GM23338 (cell line): Measurements from ENCODE around the gene PGC. TPM values are rescaled to one million over a fixed set of nuclear protein-coding genes. Genes with fewer than 3 reads are reported as not detected.

Experiments used
- ATAC-seq: fragments of 200-7000 bp; cut with Tn5 transposase; 3 replicates; pipeline ENCODE4 v1.9.1; 2020
- DNase-seq: peaks from one replicate; pipeline ENCODE4 v3.0.0-alpha.2; 2015; ENCODE audit warnings: low spot score
- H2AFZ ChIP-seq: fragments of 200-600 bp; sonication (generic); 2 replicates; pipeline ENCODE4 v1.8.0; 2016; ENCODE audit warnings: antibody characterized with exemption, mild to moderate bottlenecking, moderate library complexity
- H3F3A ChIP-seq: fragments of 200-600 bp; sonication (generic); replicated peaks from 2 replicates; pipeline ENCODE4 v1.8.0; 2017; ENCODE audit warnings: antibody characterized with exemption, mixed run types, low read depth
- H3K27ac ChIP-seq: fragments of 200-600 bp; sonication (generic); 2 replicates; pipeline ENCODE4 v1.6.1; 2016; ENCODE audit warnings: low read depth
- H3K27me3 ChIP-seq: fragments of 200-600 bp; sonication (generic); 2 replicates; pipeline ENCODE4 v1.8.0; 2016; ENCODE audit warnings: mild to moderate bottlenecking, mixed run types, moderate library complexity; ENCODE audit not compliant: insufficient read depth
- H3K36me3 ChIP-seq: fragments of 200-600 bp; sonication (generic); 2 replicates; pipeline ENCODE4 v1.8.0; 2016; ENCODE audit warnings: mild to moderate bottlenecking; ENCODE audit not compliant: insufficient read depth
- H3K4me1 ChIP-seq: fragments of 200-600 bp; sonication (generic); 2 replicates; pipeline ENCODE4 v1.8.0; 2016; ENCODE audit warnings: mild to moderate bottlenecking, moderate library complexity; ENCODE audit not compliant: insufficient read depth
- H3K4me2 ChIP-seq: fragments of 200-600 bp; sonication (generic); 2 replicates; pipeline ENCODE4 v1.7.1; 2017; ENCODE audit warnings: mixed run types
- H3K4me3 ChIP-seq: fragments of 200-600 bp; sonication (generic); 2 replicates; pipeline ENCODE4 v1.6.1; 2016; ENCODE audit warnings: mixed run types
- H3K79me2 ChIP-seq: fragments of 200-600 bp; sonication (generic); replicated peaks from 2 replicates; pipeline ENCODE4 v1.8.0; 2017; ENCODE audit warnings: mild to moderate bottlenecking; ENCODE audit not compliant: insufficient read depth
- H3K9me2 ChIP-seq: fragments of 200-600 bp; sonication (generic); 2 replicates; pipeline ENCODE4 v1.8.0; 2017; ENCODE audit not compliant: insufficient read depth
- H4K20me1 ChIP-seq: fragments of 200-600 bp; sonication (generic); replicated peaks from 2 replicates; pipeline ENCODE4 v1.8.0; 2017; ENCODE audit warnings: mild to moderate bottlenecking; ENCODE audit not compliant: insufficient read depth
- H3K27ac Mint-ChIP-seq: 2 replicates; pipeline ENCODE4 v1.8.0; 2020; ENCODE audit warnings: inconsistent platforms, mild to moderate bottlenecking, moderate library complexity, mixed read lengths
- H3K27me3 Mint-ChIP-seq: 3 replicates; pipeline ENCODE4 v1.8.0; 2022; ENCODE audit warnings: low read depth, mild to moderate bottlenecking, moderate library complexity, mixed read lengths, inconsistent platforms; ENCODE audit not compliant: insufficient read depth, poor library complexity
- H3K36me3 Mint-ChIP-seq: 3 replicates; pipeline ENCODE4 v1.8.0; 2021; ENCODE audit warnings: low read depth, mild to moderate bottlenecking, inconsistent platforms, moderate library complexity, mixed read lengths
- H3K4me1 Mint-ChIP-seq: 3 replicates; pipeline ENCODE4 v1.8.0; 2020; ENCODE audit warnings: mild to moderate bottlenecking, inconsistent platforms, mixed read lengths
- H3K4me3 Mint-ChIP-seq: 3 replicates; pipeline ENCODE4 v1.8.0; 2021; ENCODE audit warnings: moderate library complexity, mild to moderate bottlenecking, inconsistent platforms, mixed read lengths
- H3K9me3 Mint-ChIP-seq: 3 replicates; pipeline ENCODE4 v1.8.0; 2020; ENCODE audit warnings: moderate library complexity, mild to moderate bottlenecking, inconsistent platforms, mixed read lengths
- EZH2 ChIP-seq: fragments of 200-600 bp; sonication (generic); IDR thresholded peaks from one replicate; pipeline ENCODE4 v1.8.0; 2017; ENCODE audit warnings: antibody characterized with exemption, mild to moderate bottlenecking, low read depth; ENCODE audit not compliant: unreplicated experiment
- EZH2phosphoT487 ChIP-seq: fragments of 200-600 bp; sonication (generic); IDR thresholded peaks from one replicate; pipeline ENCODE4 v1.8.1; 2018; ENCODE audit warnings: antibody characterized with exemption; ENCODE audit not compliant: unreplicated experiment
- POLR2AphosphoS5 ChIP-seq: IDR thresholded peaks from 2 replicates; pipeline ENCODE4 v1.6.1; 2016; ENCODE audit warnings: antibody characterized with exemption, low read depth
- ZNF331 ChIP-seq: fragments of 250-450 bp; sonication (Bioruptor Pico); IDR thresholded peaks from 2 replicates; pipeline ENCODE4 v1.5.0; 2020; ENCODE audit warnings: low read depth, mild to moderate bottlenecking, moderate library complexity
- polyA plus RNA-seq: library from polyadenylated mRNA; unstranded; fragments of >200 nt; fragmentation: Nextera tagmentation; extraction: Ambion mirVana; gene quantifications from 2 replicates; pipeline ENCODE4 v1.2.1, GENCODE V29; 2016
- total RNA-seq: library from RNA; depleted of rRNA; stranded (reverse); fragments of >200 nt; shearing (Covaris generic); gene quantifications from 2 replicates; pipeline ENCODE4 v1.2.3, GENCODE V29; 2014
- TF ChIP-seq, protein P1 (sequence below): fragments of 250-450 bp; sonication (Bioruptor Pico); IDR thresholded peaks from 2 replicates; pipeline ENCODE4 v1.5.0; 2020; ENCODE audit warnings: mild to moderate bottlenecking, moderate library complexity
- TF ChIP-seq, protein P2 (sequence below): IDR thresholded peaks from 2 replicates; pipeline ENCODE4 v1.6.1; 2016; ENCODE audit warnings: antibody characterized with exemption

Gene PGC
- total and polyA plus RNA-seq, 2 experiments from 2014 or later: not detected

DNA sequence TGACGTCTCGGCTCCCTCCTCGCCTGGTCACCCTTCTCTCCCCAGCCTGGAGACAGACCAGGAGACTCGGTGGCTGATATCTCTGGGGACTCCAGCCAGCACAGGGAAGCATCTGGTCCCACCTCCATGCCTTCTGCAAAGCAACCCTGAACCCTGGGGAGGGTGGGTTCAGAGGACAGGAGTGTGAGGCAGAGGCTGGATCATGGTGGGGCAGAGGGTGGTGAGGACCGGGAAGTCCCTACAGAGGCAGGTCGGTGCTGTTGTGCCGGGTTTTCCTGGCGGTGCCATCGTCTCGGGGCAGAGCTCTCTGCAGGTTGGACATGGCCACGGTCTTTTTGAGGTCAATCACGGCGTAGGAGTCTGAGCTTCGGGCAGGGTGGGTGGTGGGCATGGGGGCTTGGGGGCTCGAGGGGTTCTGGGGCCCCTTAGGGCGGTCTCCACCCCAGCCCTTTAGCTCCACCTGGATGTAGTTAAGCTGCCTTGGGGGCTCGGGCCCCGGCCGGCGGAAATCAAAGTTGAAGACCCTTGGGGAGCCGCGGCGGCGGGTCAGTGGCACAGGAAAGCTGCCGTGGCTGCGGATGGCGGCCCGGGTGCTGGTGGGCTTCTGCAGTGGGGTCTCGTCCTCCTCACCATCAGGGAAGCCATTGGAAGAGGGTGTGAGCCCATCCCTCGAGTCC, 23.3 kb upstream of the PGC start (continued):
- TF ChIP-seq ZNF331 (CRISPR knock-in tag) (no peak), EZH2 (no peak)
- TF ChIP-seq, protein P1, sequence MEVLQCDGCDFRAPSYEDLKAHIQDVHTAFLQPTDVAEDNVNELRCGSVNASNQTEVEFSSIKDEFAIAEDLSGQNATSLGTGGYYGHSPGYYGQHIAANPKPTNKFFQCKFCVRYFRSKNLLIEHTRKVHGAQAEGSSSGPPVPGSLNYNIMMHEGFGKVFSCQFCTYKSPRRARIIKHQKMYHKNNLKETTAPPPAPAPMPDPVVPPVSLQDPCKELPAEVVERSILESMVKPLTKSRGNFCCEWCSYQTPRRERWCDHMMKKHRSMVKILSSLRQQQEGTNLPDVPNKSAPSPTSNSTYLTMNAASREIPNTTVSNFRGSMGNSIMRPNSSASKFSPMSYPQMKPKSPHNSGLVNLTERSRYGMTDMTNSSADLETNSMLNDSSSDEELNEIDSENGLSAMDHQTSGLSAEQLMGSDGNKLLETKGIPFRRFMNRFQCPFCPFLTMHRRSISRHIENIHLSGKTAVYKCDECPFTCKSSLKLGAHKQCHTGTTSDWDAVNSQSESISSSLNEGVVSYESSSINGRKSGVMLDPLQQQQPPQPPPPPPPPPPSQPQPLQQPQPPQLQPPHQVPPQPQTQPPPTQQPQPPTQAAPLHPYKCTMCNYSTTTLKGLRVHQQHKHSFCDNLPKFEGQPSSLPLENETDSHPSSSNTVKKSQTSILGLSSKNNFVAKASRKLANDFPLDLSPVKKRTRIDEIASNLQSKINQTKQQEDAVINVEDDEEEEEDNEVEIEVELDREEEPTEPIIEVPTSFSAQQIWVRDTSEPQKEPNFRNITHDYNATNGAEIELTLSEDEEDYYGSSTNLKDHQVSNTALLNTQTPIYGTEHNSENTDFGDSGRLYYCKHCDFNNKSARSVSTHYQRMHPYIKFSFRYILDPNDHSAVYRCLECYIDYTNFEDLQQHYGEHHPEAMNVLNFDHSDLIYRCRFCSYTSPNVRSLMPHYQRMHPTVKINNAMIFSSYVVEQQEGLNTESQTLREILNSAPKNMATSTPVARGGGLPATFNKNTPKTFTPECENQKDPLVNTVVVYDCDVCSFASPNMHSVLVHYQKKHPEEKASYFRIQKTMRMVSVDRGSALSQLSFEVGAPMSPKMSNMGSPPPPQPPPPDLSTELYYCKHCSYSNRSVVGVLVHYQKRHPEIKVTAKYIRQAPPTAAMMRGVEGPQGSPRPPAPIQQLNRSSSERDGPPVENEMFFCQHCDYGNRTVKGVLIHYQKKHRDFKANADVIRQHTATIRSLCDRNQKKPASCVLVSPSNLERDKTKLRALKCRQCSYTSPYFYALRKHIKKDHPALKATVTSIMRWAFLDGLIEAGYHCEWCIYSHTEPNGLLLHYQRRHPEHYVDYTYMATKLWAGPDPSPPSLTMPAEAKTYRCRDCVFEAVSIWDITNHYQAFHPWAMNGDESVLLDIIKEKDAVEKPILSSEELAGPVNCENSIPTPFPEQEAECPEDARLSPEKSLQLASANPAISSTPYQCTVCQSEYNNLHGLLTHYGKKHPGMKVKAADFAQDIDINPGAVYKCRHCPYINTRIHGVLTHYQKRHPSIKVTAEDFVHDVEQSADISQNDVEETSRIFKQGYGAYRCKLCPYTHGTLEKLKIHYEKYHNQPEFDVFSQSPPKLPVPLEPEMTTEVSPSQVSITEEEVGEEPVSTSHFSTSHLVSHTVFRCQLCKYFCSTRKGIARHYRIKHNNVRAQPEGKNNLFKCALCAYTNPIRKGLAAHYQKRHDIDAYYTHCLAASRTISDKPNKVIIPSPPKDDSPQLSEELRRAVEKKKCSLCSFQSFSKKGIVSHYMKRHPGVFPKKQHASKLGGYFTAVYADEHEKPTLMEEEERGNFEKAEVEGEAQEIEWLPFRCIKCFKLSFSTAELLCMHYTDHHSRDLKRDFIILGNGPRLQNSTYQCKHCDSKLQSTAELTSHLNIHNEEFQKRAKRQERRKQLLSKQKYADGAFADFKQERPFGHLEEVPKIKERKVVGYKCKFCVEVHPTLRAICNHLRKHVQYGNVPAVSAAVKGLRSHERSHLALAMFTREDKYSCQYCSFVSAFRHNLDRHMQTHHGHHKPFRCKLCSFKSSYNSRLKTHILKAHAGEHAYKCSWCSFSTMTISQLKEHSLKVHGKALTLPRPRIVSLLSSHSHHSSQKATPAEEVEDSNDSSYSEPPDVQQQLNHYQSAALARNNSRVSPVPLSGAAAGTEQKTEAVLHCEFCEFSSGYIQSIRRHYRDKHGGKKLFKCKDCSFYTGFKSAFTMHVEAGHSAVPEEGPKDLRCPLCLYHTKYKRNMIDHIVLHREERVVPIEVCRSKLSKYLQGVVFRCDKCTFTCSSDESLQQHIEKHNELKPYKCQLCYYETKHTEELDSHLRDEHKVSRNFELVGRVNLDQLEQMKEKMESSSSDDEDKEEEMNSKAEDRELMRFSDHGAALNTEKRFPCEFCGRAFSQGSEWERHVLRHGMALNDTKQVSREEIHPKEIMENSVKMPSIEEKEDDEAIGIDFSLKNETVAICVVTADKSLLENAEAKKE: no peak
- TF ChIP-seq, protein P2, sequence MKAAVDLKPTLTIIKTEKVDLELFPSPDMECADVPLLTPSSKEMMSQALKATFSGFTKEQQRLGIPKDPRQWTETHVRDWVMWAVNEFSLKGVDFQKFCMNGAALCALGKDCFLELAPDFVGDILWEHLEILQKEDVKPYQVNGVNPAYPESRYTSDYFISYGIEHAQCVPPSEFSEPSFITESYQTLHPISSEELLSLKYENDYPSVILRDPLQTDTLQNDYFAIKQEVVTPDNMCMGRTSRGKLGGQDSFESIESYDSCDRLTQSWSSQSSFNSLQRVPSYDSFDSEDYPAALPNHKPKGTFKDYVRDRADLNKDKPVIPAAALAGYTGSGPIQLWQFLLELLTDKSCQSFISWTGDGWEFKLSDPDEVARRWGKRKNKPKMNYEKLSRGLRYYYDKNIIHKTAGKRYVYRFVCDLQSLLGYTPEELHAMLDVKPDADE: no peak

DNA sequence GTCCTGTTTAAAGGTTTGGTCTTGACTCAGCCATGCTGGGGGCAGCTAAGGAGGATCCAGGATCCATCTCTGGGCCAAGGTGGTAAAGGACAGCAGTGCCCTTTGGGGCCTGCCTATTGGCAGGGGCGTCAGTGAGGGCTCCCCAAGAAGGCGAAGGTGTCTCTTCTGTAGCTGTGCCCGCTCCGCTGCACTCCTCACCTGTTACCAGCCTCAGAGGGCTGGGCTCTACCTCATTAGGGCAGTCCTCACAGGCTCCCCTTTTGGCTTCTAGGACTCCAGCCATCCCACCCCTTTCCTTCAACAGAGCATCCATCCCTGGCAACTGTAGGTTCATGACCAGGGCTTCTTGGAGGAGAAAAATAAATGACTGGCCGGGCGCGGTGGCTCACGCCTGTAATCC, 22.2 kb upstream of the PGC start:
- no peaks in the 10 kb centered on the region for H3K4me1 ChIP-seq
- DNase-seq (no peak), ATAC-seq (no peak)
- H4K20me1 ChIP-seq: no peaks in the 10 kb centered on the region
- no peak overlapping the region for H3K4me3 ChIP-seq
- H3K27ac Mint-ChIP-seq: no peak overlapping the region
- no peak overlapping the region for H3K4me2 ChIP-seq
- H3K9me2 ChIP-seq: no peaks in the 10 kb centered on the region
- H3K9me3 Mint-ChIP-seq: no peaks in the 10 kb centered on the region
- no peak overlapping the region for H2AFZ ChIP-seq
- H3K36me3 ChIP-seq: no peaks in the 10 kb centered on the region; the same call in 1 of the 2 replicates
- no peaks in the 10 kb centered on the region for H3K79me2 ChIP-seq
- H3K4me1 Mint-ChIP-seq: peaks cover 9% of the 10 kb centered on the region
- no peak overlapping the region for H3K4me3 Mint-ChIP-seq
- peaks cover 17% of the 10 kb centered on the region for H3K36me3 Mint-ChIP-seq
- no peak overlapping the region for H3K27ac ChIP-seq
- no peaks in the 10 kb centered on the region for H3K27me3 ChIP-seq
- peaks cover 2% of the 10 kb centered on the region for H3K27me3 Mint-ChIP-seq
- no peaks in the 10 kb centered on the region for H3F3A ChIP-seq
- no peak for TF ChIP-seq EZH2
- TF ChIP-seq, protein P1: no peak
- TF ChIP-seq EZH2phosphoT487: no peak
- TF ChIP-seq, protein P2: no peak
- TF ChIP-seq POLR2AphosphoS5: no peak
